Measurements from ENCODE around the gene ICAM5.
"Not testable (repeated sequence)": the region's sequence is repeated elsewhere in the genome, so short reads cannot be mapped to it uniquely, and the experiment has no call there.

Gene ICAM5

DNA sequence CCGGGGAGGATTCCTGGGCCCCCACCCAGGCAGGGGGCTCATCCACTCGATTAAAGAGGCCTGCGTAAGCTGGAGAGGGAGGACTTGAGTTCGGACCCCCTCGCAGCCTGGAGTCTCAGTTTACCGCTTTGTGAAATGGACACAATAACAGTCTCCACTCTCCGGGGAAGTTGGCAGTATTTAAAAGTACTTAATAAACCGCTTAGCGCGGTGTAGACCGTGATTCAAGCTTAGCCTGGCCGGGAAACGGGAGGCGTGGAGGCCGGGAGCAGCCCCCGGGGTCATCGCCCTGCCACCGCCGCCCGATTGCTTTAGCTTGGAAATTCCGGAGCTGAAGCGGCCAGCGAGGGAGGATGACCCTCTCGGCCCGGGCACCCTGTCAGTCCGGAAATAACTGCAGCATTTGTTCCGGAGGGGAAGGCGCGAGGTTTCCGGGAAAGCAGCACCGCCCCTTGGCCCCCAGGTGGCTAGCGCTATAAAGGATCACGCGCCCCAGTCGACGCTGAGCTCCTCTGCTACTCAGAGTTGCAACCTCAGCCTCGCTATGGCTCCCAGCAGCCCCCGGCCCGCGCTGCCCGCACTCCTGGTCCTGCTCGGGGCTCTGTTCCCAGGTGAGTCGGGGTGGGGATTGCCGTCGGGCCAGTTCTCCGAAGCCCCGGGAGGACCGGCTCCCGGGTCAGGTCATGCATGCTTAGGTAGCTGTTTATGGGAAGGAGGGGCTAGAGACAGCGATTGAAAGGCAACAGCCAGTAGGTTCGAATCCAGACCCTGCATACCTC lies 18.9 kb upstream of the ICAM5 start, which contains the start of gene ICAM1:
ICAM1 (plus strand) TSS at position 505 of the 779 bp plus-strand sequence; CDS start at position 545, 40 bp downstream.
- DNase-seq, result peak; percentile 5

- DNase-seq, result no peak
Measured at GRCh38 chr19:10271543-10272086, 18.1 kb upstream of the ICAM5 start.

DNA sequence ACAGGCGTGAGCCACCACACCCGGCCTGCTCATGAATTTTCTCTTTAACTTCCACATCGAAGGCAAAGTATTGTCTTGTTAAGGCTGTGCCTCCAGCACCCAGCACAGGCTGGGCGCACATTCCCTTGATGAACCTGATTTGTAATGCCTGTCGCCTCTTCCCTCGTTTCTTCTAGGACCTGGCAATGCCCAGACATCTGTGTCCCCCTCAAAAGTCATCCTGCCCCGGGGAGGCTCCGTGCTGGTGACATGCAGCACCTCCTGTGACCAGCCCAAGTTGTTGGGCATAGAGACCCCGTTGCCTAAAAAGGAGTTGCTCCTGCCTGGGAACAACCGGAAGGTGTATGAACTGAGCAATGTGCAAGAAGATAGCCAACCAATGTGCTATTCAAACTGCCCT lies 15.2 kb upstream of the ICAM5 start:
- no peak for DNase-seq

GRCh38 chr19:10277795-10278589 lies 11.8 kb upstream of the ICAM5 start:
- DNase-seq, result no peak

DNA sequence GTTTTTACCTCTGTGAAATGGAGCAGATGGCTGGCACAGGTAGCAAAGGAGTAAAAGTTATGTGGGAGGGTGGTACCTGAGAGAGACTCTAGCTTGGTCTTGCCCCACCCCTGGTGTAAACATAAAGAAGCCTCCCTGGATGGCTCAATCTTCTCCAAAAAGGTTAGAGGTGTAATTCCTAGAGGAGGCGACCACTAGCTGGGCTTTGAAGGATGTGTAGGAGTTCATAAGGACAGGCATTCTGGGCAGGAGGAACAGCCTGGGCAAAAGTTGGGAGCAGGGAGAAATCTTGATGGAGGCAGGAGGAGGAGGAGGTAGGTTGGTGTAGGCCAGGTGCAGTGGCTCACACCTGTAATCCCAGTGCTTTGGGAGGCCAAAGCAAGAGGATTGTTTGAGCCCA lies 10.8 kb upstream of the ICAM5 start:
- no peak for DNase-seq

DNA sequence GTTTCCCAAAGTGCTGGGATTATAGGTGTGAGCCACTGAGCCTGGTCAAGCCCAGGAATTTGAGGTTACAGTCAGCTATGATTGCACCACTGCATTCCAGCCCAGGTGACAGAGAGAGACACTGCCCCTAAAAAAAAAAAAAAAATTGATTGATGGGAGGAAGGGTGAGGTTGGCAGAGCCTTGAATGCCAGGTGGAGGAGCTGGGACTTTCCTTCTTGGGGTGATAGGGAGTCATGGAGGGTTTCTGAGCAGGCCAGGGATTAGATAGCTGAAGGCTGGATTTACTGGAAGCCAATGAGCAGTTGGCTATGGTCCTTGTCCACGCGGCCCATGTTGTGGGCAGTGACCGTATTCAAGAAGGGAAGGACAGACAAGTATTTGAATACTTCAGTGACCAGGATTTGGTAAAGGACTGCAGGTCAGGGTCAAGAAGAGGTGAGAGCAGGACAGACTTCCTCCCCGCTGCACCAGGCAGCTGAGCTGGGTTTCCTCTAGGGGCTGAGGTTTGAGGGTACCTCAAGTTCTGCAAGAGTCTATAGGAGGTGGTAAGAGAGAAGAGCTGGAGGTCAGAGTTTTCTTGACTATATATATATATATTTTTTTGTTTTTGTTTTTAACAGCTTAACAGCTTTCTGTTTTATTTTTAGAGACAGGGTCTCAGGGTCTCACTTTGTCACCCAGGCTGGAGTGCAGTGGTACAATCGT lies 9.9 kb upstream of the ICAM5 start:
- DNase-seq, result no peak

- DNase-seq, result not testable (repeated sequence)
Measured at GRCh38 chr19:10282043-10282442, 7.7 kb upstream of the ICAM5 start.

DNA sequence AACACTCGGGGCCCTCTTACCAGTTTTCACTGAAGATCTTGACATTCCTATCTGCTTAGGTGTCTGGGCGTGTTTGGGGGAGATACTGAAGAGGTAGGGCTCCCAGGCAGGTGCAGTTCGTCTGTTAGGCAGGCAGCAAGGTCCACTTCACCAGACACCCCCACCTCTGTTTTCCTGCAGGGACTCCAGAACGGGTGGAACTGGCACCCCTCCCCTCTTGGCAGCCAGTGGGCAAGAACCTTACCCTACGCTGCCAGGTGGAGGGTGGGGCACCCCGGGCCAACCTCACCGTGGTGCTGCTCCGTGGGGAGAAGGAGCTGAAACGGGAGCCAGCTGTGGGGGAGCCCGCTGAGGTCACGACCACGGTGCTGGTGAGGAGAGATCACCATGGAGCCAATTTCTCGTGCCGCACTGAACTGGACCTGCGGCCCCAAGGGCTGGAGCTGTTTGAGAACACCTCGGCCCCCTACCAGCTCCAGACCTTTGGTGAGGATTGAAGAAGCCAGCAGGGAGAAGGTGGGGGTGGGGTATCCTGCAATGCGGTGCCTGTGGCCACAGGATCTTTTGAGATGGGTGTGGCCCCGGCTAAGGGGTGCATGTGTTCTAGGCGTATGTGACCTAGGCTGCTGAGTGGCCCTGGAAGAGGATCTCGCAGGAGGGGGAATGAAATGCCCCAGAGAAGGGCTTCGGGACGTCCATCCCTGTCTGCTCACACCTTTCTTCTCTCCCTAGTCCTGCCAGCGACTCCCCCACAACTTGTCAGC lies 6.3 kb upstream of the ICAM5 start:
- no peak for DNase-seq

- DNase-seq, result no peak
Measured at GRCh38 chr19:10284065-10284959, 5.4 kb upstream of the ICAM5 start.

- DNase-seq, result no peak
Measured at GRCh38 chr19:10284960-10285278, 4.8 kb upstream of the ICAM5 start.

DNA sequence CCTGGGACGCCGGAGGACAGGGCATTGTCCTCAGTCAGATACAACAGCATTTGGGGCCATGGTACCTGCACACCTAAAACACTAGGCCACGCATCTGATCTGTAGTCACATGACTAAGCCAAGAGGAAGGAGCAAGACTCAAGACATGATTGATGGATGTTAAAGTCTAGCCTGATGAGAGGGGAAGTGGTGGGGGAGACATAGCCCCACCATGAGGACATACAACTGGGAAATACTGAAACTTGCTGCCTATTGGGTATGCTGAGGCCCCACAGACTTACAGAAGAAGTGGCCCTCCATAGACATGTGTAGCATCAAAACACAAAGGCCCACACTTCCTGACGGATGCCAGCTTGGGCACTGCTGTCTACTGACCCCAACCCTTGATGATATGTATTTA lies 4.4 kb upstream of the ICAM5 start:
- no peak for DNase-seq

DNA sequence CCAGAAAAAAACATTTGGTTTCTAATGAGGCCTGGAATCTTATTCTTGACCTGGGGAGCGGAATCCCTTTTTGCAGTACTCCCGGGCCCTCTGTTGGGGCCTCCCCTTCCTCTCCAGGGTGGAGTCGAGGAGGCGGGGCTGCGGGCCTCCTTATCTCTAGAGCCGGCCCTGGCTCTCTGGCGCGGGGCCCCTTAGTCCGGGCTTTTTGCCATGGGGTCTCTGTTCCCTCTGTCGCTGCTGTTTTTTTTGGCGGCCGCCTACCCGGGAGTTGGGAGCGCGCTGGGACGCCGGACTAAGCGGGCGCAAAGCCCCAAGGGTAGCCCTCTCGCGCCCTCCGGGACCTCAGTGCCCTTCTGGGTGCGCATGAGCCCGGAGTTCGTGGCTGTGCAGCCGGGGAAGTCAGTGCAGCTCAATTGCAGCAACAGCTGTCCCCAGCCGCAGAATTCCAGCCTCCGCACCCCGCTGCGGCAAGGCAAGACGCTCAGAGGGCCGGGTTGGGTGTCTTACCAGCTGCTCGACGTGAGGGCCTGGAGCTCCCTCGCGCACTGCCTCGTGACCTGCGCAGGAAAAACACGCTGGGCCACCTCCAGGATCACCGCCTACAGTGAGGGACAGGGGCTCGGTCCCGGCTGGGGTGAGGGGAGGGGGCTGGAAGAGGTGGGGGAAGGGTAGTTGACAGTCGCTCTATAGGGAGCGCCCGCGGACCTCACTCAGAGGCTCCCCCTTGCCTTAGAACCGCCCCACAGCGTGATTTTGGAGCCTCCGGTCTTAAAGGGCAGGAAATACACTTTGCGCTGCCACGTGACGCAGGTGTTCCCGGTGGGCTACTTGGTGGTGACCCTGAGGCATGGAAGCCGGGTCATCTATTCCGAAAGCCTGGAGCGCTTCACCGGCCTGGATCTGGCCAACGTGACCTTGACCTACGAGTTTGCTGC lies 2.7 kb upstream of the ICAM5 start, which contains the start of gene ICAM4:
ICAM4 (plus strand) TSS at position 153 of the 935 bp plus-strand sequence; CDS start at position 211, 58 bp downstream.
- no peak for DNase-seq

GRCh38 chr19:10288662-10289166 lies 1.0 kb upstream of the ICAM5 start:
- DNase-seq, result peak; percentile 53

- DNase-seq, result no peak
Measured at GRCh38 chr19:10289167-10289835, 451 bp upstream of the ICAM5 start.

GRCh38 chr19:10290357-10290875 lies 664 bp downstream of the ICAM5 start:
- DNase-seq, result no peak

GRCh38 chr19:10290876-10291553 lies 1.3 kb downstream of the ICAM5 start:
- DNase-seq, result peak; percentile 8

DNA sequence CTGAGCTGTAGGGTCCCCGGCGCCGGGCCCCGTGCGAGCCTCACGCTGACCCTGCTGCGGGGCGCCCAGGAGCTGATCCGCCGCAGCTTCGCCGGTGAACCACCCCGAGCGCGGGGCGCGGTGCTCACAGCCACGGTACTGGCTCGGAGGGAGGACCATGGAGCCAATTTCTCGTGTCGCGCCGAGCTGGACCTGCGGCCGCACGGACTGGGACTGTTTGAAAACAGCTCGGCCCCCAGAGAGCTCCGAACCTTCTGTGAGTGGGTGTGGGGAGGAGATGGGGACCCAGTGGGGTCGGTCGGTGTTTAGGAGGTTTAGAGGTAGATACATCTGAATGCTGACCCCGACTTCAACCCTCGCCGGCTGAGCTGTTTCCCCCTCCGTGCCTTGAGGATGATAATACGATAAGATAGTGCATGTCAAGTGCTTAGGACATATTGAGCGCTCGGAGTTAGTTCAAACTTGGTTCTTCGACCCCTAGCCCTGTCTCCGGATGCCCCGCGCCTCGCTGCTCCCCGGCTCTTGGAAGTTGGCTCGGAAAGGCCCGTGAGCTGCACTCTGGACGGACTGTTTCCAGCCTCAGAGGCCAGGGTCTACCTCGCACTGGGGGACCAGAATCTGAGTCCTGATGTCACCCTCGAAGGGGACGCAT lies 1.9 kb downstream of the ICAM5 start:
- no peak for DNase-seq

DNA sequence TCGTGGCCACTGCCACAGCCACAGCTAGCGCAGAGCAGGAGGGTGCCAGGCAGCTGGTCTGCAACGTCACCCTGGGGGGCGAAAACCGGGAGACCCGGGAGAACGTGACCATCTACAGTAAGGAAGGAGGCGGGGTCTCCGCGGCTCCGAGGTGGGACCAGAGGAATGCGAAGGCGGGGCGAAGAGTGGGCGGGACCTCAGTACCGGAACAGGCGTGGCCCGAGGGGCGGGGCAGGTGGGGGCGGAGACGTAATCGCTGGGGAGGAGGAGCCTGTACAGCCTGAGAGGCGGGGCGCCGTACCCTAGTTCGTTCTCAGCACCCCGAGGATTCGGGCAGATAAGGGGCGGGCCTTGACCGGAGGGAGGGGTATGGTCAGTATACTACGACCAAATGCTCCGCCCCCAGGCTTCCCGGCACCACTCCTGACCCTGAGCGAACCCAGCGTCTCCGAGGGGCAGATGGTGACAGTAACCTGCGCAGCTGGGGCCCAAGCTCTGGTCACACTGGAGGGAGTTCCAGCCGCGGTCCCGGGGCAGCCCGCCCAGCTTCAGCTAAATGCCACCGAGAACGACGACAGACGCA lies 2.5 kb downstream of the ICAM5 start:
- DNase-seq, result no peak

Measured in NCI-H510A treated with DMSO at 0.1 percent for 48 hours (cell line).